Loucy (cell line): ENCODE measurements around the gene WLS.

Experiments used
- CTCF ChIP-seq: fragments of 200-600 bp; sonication (generic); conservative IDR thresholded peaks from 2 replicates; pipeline ENCODE4 v1.5.1; 2014; ENCODE audit warnings: mild to moderate bottlenecking, antibody characterized with exemption, low read length
- EZH2phosphoT487 ChIP-seq: fragments of 200-600 bp; IDR thresholded peaks from 2 replicates; pipeline ENCODE4 v1.6.1; 2018; ENCODE audit warnings: antibody characterized with exemption, mild to moderate bottlenecking, moderate library complexity, borderline replicate concordance

GRCh38 chr1:68234094-68234493 is 1.8 kb upstream of the WLS start:
- TF ChIP-seq CTCF, result no peak
- no peak for TF ChIP-seq EZH2phosphoT487
